Measurements from ENCODE around the gene DHX40.
"Not testable (repeated sequence)": the region's sequence is repeated elsewhere in the genome, so short reads cannot be mapped to it uniquely, and the experiment has no call there.

The DHX40 gene

DNA sequence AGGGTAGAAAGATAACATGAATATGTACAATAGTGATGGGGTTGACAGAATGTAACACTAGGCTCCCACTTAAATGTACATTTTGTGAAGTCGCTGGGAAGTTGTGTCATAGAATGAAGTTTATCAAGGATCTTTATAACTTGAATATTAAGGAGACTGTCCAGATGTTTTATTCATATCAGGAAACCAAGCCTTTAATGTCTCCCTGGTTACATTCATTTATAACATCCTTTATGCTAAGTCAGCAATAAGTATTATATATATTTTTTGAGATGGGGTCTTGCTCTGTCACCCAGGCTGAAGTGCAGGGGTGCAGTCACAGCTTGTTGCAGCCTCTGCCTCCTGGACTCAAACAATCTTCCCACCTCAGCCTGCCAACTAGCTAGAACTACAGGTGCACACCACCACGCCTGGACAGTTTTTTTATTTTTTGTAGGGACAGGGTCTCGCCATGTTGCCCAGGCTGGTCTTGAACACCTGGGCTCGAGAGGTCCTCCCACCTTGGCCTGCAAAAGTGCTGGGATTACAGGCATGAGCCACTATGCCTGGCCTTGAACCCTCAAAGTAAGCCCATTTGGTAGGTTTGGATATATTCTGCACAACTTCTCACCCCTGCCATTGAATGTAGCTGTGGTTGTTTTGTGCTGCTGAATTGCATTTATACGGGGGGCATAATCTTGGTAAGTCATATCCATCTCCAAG is 68.4 kb downstream of the DHX40 start:
- DNase-seq: no peak

DNA sequence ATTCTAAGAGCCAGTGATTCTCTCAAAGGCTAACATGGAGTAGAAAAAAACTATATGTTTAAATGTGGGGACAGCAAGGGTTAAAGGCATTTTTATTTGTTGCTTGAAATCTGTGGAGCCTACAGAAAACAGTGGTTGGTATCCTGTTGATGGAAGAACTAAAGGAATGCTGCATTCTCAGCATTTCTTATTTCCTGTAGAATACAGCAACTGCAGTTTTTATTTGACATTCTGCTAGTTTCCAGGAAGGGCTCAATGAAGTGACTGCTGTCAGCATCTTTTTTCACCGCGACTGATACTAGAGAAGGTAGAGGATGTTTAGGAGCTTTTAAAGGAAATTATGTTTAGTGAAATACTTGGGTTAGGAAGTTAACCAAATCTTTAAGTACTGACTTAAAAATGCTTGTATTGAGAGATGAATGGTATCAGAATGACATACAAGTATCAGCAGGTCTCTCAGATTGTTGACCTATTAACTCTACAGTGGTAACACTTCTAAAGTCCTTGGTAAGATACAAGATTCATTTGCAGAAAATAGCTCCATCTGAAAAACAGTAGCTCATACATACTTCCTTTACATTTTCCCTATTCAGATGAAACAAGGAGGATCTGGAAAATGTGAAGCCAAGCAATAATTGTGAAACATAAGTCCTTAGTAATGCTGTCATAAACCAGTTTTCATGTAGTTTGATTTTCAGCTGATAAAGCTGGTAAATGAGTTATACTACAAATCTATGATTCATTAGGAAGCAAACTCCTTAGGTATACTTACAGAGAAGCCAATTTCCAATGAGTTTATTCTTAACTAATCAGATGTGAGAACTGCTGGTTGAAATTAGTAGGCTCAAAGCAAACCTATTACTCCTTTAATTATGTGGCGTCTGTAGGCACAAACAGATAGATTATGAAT is 69.5 kb downstream of the DHX40 start:
- no peak for DNase-seq

DNA sequence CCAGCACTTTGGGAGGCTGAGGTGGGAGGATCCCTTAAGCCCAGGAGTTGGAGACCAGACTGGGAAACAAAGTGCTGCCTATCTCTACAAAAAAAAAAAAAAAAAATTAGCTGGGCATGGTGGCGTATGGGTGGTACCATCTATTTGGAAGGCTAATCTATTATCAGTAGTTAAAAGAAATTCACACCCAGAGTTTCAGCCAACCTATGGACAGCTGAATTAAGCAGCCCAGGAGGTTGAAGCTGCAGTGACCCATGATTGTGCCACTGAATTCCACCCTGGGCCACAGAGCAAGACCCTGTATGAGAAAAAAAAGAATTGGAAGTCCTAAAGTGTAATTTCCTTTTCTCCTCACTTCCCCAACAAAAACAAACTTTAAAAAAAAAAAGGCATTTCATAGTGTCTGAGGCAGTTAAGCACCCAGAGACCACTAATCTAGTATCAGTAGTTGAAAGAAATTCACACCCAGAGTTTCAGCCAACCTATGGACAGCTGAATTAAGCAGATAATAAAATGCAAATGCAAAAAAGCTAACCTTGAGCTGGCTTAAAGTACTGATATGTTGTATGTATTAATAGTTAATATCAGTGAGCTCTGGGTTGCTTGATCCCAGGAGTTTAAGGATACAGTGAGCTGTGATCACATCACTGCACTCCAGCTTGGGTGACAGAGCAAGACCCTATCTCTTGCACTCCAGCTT is 72.4 kb downstream of the DHX40 start:
- DNase-seq: no peak

DNA sequence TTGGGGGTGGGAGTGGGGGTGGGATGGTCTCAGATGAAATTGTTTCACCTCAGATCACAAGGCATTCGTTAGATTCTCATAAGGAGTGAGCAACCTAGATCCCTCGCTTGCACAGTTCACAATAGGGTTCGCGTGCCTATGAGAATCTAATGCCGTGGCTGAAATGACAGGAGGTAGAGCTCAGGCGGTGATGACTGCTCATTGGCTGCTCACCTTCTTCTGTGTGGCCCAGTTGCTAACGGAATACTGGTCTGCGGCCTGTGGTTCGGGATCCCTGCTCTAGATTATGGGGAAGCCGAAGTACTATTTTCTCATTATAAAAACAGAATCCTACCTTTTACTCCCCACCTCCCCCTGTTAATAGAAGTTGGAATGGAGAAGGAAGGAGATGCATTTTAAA is 73.1 kb downstream of the DHX40 start:
- no peak for DNase-seq

DNA sequence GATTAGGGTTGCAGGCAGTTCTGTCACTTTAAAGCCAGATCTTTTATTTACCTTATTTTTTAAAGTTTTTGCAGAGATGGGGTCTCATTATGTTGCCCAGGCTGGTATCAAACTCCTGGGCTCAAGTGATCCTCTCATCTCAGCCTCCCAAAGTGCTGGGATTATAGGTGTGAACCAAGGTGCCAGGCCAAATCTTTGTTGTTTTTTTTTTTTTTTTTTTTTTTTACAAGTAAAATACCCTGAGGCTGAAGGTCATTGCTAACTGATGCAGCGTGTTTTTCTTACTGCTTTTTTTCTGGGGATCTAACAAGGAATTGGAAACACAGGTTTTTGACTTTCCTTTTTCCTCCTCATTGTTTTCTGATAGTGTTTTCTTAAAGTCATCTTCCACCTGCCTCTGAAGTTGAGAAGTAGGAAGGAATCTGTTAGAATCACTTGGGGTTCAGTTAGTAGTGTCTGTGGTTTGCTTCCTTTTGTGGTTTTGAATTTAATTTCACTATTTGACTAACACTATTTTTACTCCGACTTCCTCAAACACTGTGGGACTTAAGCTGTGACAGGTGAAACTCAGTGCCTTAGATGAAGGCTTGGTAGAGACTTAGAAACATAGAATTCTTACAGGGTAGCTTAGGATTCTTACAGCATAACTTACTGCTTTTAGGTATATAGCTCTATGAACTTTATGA is 76.5 kb downstream of the DHX40 start:
- DNase-seq: no peak

DNA sequence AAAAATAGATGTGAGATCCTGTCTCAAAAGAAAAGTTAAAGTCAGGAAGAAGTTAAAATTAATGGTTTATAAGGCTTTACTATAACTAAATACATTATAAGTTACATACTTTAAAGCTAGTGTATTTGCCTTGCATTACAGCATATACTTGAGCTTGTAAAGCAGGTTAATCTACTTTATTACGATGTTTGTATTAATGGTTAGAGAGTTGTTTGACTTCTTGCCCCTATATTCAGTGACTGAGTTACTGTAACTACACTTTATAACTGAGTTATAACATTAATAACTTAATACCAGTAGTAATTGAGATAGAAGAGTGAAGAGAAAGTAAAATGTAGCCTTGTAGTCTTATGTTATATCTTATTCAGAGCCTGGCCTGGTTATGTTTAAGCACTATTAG is 77.2 kb downstream of the DHX40 start:
- DNase-seq: no peak

DNA sequence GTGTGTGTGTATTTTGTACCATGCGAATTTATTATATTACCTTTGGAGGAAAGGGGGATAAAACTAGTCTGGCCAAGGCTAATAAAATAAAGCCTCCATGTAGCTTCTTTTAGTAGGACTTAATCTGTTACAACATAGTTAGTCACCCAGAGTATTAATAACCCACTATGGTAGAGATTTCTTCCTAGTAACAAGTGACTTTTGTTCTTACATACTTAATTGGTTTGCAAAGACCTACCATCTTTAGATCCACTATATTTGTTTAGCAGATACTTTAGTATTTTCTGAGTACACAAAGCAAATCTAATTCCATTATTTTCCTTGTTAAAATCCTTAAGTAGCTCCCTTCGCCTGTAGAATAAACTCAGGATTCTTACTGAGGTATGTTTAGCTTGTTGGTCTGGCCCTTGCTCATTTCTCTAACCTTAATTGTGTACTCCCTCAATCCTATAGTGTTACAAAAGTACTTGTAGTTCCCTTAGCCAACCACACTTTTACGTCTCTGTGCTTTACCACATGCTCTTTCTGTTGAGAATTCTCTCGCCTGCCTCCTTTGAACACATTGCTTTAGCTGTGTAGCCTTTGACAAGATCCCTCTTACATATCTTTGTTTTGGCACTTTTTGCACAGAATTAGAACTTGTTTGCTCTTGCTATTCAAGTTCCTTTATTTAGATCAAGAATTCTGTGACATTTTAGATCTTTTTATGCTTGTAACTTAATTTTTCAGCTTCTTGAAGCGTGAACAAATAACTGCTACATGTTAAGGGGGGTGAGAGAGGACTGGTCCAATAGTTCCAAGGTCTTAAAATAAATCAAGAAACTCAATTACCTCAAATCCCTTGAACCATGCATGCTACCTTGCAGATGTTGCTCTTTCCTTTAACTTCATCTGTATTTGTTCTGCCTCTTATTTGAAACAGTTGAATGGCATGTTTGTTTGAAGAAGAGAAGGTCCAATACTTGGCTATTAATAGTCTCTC is 78.0 kb downstream of the DHX40 start:
- no peak for DNase-seq

DNA sequence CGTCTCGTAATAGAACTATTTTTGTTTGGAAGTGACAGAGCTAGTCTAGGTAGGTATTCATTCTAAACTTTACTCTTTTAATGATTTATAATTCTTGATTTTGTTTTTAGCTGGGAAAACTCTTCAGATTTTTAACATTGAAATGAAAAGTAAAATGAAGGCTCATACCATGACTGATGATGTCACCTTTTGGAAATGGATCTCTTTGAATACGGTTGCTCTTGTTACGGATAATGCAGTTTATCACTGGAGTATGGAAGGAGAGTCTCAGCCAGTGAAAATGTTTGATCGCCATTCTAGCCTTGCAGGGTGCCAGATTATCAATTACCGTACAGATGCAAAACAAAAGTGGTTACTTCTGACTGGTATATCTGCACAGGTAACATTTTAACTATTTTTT is 81.9 kb downstream of the DHX40 start:
- DNase-seq: no peak

DNA sequence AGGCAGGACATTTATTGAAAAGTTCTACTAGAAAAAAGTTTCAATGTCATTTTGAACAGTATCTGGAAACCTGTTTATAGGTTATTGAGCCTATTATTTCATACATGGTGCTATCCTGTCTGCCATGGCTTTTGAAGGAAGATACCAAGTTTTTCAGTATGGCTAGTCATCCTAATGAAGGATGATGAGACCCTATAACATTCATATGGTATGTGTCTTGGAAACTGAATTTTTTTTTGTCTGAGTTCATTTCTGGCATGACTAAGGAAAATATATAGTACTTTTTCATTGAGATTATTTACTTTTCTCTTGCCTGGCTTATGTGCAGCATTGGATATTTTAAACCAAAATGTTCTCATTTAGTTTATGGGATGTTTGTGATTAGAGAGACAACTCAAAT is 84.5 kb downstream of the DHX40 start:
- DNase-seq: no peak

DNA sequence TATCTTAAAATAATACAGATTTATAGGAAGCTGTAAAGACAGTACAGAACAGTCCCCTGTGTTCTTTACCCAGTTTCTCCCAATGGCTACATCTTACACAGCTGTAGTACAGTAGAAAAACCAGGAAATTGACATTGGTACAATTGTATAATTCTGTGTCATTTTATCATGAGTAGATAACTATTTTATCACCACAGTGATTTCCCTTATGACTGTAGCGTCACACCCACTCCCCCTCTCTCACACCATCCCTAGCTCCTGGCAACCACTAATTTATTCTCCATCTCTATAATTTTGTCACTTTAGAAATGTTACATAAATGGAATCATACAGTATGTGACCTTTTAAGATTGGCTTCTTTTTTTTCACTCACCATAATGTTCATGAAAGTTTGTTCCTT is 85.2 kb downstream of the DHX40 start:
- DNase-seq: no peak

DNA sequence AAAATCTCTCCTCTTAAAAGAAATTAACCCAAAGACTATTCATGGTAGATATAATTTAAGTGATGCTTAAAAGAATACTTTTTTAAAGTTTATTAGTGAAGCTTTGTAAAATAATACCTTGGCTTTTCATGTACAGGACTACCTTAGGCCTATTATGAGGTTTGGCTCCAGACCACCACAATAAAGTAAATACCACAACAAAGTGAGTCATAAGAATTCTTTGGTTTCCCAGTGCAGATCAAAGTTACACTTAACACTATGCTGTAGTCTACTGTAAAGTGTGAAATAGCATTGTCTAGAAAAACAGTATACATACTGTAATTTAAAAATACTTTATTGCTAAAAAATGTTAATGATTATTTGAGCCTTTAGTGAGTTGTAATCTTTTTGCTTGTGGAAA is 85.9 kb downstream of the DHX40 start:
- DNase-seq: no peak

DNA sequence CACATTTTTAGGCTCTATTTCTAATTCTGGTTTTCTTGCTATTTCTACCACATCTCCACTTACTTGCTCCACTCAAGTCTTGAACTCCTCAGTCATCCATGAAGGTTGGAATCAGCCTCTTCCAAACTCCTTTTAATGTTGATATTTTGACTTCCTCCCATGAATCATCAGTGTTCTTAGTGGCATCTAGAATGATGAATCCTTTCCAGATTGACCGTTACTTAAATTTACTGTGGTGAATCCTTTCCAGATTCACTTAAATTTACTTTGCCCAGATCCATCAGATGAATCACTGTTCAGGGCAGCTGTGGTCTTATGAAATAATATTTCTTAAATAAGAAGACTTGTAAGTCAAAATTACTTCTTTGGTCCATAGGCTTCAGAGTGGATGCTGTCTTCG is 86.7 kb downstream of the DHX40 start:
- no peak for DNase-seq

DNA sequence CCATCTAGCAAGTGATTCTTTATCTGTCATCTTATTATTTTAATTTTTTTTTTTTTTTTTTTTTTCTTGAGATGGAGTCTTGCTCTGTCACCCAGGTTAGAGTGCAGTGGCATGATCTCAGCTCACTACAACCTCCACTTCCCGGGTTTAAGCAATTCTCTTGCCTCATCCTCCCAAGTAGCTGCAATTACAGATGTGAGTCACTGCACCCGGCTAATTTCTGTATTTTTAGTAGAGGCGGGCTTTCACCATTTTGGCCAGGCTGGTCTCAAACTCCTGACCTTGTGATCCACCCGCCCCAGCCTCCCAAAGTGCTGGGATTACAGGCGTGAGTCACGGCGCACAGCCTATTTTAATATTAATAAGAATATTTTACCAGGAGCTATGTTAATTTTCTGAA is 91.2 kb downstream of the DHX40 start:
- DNase-seq: not testable (repeated sequence)

Data from SHP77 (cell line).